ENCODE measurements around the gene COL5A2. TPM values are rescaled to one million over a fixed set of nuclear protein-coding genes. Genes with fewer than 3 reads are reported as not detected.

Gene COL5A2
- total and polyA plus RNA-seq, 4 donors = 3.2 to 83.5 (median 9.1) TPM

DNA sequence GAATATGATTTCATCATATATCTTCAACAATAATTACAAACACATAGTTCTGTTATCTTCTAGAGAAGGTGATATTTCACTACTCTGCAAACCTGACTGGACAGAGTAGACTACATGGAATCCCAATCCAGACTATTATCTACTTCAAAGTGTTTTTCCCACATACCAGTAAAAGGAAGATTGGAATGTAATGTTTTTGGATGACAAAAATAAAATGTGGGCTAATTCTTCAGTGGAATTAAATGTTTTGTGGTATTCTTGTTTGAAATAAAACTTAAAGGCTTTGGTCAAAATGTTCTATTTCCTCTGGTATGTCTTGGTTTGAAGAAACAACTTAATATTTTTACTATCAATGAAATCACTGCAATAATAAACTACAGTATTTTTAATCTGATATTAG, 22.1 kb downstream of the COL5A2 start:
- Histone ChIP-seq H3K9me3 (ENCODE audit: control insufficient read depth in 4 of 4, low read length in 3 of 4) (no peaks in the 10 kb centered on the region), H3K27me3 (ENCODE audit: control insufficient read depth in 4 of 4, insufficient read depth in 4 of 4, low read length in 3 of 4) (no peaks in the 10 kb centered on the region), H3K27ac (ENCODE audit: low read depth in 1 of 2, low read length in 2 of 2) (no peak overlapping the region), H3K4me1 (ENCODE audit: control insufficient read depth in 4 of 4, insufficient read depth in 4 of 4, low read length in 3 of 4) (peaks cover 0 to 5% (median 1%) of the 10 kb centered on the region in 4 donors), H3K4me3 (ENCODE audit: low read depth in 1 of 3, low read length in 3 of 3) (no peak overlapping the region), H3K9ac (ENCODE audit: low read depth in 1 of 2, low read length in 2 of 2) (no peak overlapping the region), H3K36me3 (ENCODE audit: control insufficient read depth in 4 of 4, insufficient read depth in 3 of 4, low read depth in 1 of 4, low read length in 3 of 4) (no peaks in the 10 kb centered on the region)
- DNase-seq (ENCODE audit: low spot score) = no peak
- TF ChIP-seq FOXA1 (IDR thresholded peaks at IDR 0.05) (no peak), HNF4A (conservative IDR thresholded peaks at IDR 0.05) (no peak), NR2F2 (IDR thresholded peaks at IDR 0.05) (no peak), RXRA (IDR thresholded peaks at IDR 0.05) (no peak), HNF4G (IDR thresholded peaks at IDR 0.05) (no peak), TAF1 (conservative IDR thresholded peaks at IDR 0.05) (no peak), MAX (IDR thresholded peaks at IDR 0.05) (no peak), FOXA2 (IDR thresholded peaks at IDR 0.05) (no peak), YY1 (IDR thresholded peaks at IDR 0.05) (no peak), SP1 (IDR thresholded peaks at IDR 0.05) (no peak), JUND (IDR thresholded peaks at IDR 0.05) (no peak), GABPA (IDR thresholded peaks at IDR 0.05 in 1 of 2, conservative IDR thresholded peaks at IDR 0.05 in 1 of 2) (no peak), RAD21 (IDR thresholded peaks at IDR 0.05) (no peak)
- TF ChIP-seq, protein P1, sequence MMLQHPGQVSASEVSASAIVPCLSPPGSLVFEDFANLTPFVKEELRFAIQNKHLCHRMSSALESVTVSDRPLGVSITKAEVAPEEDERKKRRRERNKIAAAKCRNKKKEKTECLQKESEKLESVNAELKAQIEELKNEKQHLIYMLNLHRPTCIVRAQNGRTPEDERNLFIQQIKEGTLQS (IDR thresholded peaks at IDR 0.05) = no peak
- TF ChIP-seq, protein P2, sequence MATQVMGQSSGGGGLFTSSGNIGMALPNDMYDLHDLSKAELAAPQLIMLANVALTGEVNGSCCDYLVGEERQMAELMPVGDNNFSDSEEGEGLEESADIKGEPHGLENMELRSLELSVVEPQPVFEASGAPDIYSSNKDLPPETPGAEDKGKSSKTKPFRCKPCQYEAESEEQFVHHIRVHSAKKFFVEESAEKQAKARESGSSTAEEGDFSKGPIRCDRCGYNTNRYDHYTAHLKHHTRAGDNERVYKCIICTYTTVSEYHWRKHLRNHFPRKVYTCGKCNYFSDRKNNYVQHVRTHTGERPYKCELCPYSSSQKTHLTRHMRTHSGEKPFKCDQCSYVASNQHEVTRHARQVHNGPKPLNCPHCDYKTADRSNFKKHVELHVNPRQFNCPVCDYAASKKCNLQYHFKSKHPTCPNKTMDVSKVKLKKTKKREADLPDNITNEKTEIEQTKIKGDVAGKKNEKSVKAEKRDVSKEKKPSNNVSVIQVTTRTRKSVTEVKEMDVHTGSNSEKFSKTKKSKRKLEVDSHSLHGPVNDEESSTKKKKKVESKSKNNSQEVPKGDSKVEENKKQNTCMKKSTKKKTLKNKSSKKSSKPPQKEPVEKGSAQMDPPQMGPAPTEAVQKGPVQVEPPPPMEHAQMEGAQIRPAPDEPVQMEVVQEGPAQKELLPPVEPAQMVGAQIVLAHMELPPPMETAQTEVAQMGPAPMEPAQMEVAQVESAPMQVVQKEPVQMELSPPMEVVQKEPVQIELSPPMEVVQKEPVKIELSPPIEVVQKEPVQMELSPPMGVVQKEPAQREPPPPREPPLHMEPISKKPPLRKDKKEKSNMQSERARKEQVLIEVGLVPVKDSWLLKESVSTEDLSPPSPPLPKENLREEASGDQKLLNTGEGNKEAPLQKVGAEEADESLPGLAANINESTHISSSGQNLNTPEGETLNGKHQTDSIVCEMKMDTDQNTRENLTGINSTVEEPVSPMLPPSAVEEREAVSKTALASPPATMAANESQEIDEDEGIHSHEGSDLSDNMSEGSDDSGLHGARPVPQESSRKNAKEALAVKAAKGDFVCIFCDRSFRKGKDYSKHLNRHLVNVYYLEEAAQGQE (IDR thresholded peaks at IDR 0.05) = no peak
- TF ChIP-seq, protein P3, sequence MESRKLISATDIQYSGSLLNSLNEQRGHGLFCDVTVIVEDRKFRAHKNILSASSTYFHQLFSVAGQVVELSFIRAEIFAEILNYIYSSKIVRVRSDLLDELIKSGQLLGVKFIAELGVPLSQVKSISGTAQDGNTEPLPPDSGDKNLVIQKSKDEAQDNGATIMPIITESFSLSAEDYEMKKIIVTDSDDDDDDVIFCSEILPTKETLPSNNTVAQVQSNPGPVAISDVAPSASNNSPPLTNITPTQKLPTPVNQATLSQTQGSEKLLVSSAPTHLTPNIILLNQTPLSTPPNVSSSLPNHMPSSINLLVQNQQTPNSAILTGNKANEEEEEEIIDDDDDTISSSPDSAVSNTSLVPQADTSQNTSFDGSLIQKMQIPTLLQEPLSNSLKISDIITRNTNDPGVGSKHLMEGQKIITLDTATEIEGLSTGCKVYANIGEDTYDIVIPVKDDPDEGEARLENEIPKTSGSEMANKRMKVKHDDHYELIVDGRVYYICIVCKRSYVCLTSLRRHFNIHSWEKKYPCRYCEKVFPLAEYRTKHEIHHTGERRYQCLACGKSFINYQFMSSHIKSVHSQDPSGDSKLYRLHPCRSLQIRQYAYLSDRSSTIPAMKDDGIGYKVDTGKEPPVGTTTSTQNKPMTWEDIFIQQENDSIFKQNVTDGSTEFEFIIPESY (IDR thresholded peaks at IDR 0.05) = no peak
- TF ChIP-seq, protein P4, sequence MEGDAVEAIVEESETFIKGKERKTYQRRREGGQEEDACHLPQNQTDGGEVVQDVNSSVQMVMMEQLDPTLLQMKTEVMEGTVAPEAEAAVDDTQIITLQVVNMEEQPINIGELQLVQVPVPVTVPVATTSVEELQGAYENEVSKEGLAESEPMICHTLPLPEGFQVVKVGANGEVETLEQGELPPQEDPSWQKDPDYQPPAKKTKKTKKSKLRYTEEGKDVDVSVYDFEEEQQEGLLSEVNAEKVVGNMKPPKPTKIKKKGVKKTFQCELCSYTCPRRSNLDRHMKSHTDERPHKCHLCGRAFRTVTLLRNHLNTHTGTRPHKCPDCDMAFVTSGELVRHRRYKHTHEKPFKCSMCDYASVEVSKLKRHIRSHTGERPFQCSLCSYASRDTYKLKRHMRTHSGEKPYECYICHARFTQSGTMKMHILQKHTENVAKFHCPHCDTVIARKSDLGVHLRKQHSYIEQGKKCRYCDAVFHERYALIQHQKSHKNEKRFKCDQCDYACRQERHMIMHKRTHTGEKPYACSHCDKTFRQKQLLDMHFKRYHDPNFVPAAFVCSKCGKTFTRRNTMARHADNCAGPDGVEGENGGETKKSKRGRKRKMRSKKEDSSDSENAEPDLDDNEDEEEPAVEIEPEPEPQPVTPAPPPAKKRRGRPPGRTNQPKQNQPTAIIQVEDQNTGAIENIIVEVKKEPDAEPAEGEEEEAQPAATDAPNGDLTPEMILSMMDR (IDR thresholded peaks at IDR 0.05; ENCODE audit: low read depth, low read length, missing input control) = no peak

DNA sequence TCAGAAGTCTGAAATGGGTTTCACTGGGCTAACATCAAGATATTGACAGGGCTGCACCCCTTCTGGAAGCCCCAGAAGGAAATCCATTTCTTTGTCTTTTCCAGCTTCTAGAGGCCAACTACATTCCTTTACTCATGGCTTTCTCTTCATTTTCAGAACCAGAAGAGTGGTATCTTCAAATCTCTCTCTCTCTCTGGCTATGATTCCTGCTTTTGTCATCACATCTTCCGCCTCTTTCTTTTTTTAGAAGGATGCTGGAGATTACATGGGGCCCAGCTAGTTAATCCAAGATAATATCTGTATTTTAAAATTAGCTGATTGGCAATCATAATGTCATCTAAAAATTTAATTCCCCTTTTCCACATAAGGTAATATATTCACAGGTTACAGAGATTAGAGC, 23.8 kb downstream of the COL5A2 start:
- no peaks in the 10 kb centered on the region for H3K36me3 ChIP-seq (ENCODE audit: control insufficient read depth in 4 of 4, insufficient read depth in 3 of 4, low read depth in 1 of 4, low read length in 3 of 4)
- no peaks in the 10 kb centered on the region for H3K27me3 ChIP-seq (ENCODE audit: control insufficient read depth in 4 of 4, insufficient read depth in 4 of 4, low read length in 3 of 4)
- 92% methylated on average over 1 of the region's 1 CpG for WGBS
- no peak overlapping the region for H3K27ac ChIP-seq (ENCODE audit: low read depth in 1 of 2, low read length in 2 of 2)
- DNase-seq (ENCODE audit: low spot score) = no peak
- peaks cover 0 to 8% (median 1%) of the 10 kb centered on the region in 4 donors for H3K4me1 ChIP-seq (ENCODE audit: control insufficient read depth in 4 of 4, insufficient read depth in 4 of 4, low read length in 3 of 4)
- no peak overlapping the region for H3K4me3 ChIP-seq (ENCODE audit: low read depth in 1 of 3, low read length in 3 of 3)
- no peak overlapping the region for H3K9ac ChIP-seq (ENCODE audit: low read depth in 1 of 2, low read length in 2 of 2)
- no peaks in the 10 kb centered on the region for H3K9me3 ChIP-seq (ENCODE audit: control insufficient read depth in 4 of 4, low read length in 3 of 4)
- TF ChIP-seq, protein P1 (IDR thresholded peaks at IDR 0.05) = no peak
- TF ChIP-seq YY1 (IDR thresholded peaks at IDR 0.05) (no peak), JUND (IDR thresholded peaks at IDR 0.05) (no peak), FOXA1 (IDR thresholded peaks at IDR 0.05) (no peak), RAD21 (IDR thresholded peaks at IDR 0.05) (no peak), GABPA (IDR thresholded peaks at IDR 0.05 in 1 of 2, conservative IDR thresholded peaks at IDR 0.05 in 1 of 2) (no peak), SP1 (IDR thresholded peaks at IDR 0.05) (no peak), FOXA2 (IDR thresholded peaks at IDR 0.05) (no peak), HNF4G (IDR thresholded peaks at IDR 0.05) (no peak), NR2F2 (IDR thresholded peaks at IDR 0.05) (no peak), EGR1 (IDR thresholded peaks at IDR 0.05; ENCODE audit: low read depth in 2 of 2) (no peak), MAX (IDR thresholded peaks at IDR 0.05) (no peak)
- TF ChIP-seq, protein P4 (IDR thresholded peaks at IDR 0.05; ENCODE audit: low read depth, low read length, missing input control) = no peak
- TF ChIP-seq, protein P3 (IDR thresholded peaks at IDR 0.05) = no peak
